Motor neuron (in vitro differentiated cells): ENCODE measurements around the gene TXK. TPM values are rescaled to one million over a fixed set of nuclear protein-coding genes. Genes with fewer than 3 reads are reported as not detected.

Experiments
- ATAC-seq, 8 experiments: fragments of 200-7000 bp; cut with Tn5 transposase; replicated peaks in 6 of 8; 2 replicates each; pipeline ENCODE4 v1.8.0; 2021; ENCODE audit warnings: mild to moderate bottlenecking in 8 of 8, moderate library complexity in 8 of 8
- H3K27ac ChIP-seq, 2 donors: fragments of 250-450 bp; sonication (Bioruptor Pico); 2 replicates each; pipeline ENCODE4 v1.9.0; 2021; ENCODE audit warnings: antibody characterized with exemption in 2 of 2, mild to moderate bottlenecking in 2 of 2, moderate library complexity in 1 of 2
- H3K4me1 ChIP-seq, 2 donors: fragments of 250-450 bp; sonication (Bioruptor Pico); replicated peaks in 1 of 2; 2 replicates each; pipeline ENCODE4 v1.6.1; 2021; ENCODE audit warnings: antibody characterized with exemption in 2 of 2, mild to moderate bottlenecking in 2 of 2, moderate library complexity in 1 of 2
- H3K4me3 ChIP-seq, 5 donors: fragments of 250-450 bp; sonication (Bioruptor Pico); 2 replicates each; pipeline ENCODE4 v1.9.0; 2021; ENCODE audit warnings: antibody characterized with exemption in 5 of 5, mild to moderate bottlenecking in 5 of 5, moderate library complexity in 4 of 5
- whole genome bisulfite sequencing, 10 experiments: fragments of 450-650 bp; shearing (Covaris generic); methylation state at CpG; one replicate each; pipeline ENCODE4 v1.0.0; 2022; 5-methylcytosine and 5-hydroxymethylcytosine counted together
- in situ Hi-C, 9 experiments: fragments of 400-800 bp; cut with MboI; loops; one replicate each; pipeline ENCODE4 v1.15.0; 2021; ENCODE audit warnings: low sequenced_read_pairs in 9 of 9, low pct_unique_long_range_greater_than_20kb in 2 of 9; ENCODE audit not compliant: unreplicated experiment in 9 of 9
- total RNA-seq, 8 experiments: library from RNA; unstranded; fragments of 300-600 nt; gene quantifications; 2 replicates each; pipeline versions ENCODE4 v1.2.3 to v1.2.4, GENCODE V29; 2022

TXK gene
- total RNA-seq, 8 experiments from 2014 or later: 0.05 to 0.85 (median 0.48) TPM; not detected in 2

DNA sequence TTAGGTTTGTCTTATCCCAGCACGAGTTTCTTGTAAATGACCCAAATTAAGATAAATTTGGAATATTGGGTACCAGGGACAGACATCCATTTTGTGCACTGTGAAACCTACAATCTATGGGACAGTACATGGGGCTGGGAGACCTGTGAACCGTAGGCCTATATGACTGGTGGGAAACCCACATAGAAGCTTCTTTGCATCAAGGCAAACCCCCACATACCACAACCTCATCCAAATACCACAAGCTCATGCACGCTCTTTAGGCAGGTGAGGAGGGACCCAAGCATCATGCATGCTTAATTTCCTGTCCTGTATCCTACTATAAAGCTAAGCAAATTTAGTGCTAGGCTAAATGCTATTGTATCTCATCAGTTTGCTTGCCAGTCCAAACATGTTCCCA lies 69.7 kb downstream of the TXK start:
- in situ Hi-C loops: no loop called here
- H3K4me1 ChIP-seq: no peaks in the 10 kb centered on the region
- H3K27ac ChIP-seq: no peak overlapping the region
- H3K4me3 ChIP-seq: no peak overlapping the region
- ATAC-seq: no peak
- WGBS, 10 experiments: 13 to 85% (median 60%) methylated on average over 1 to 3 of the region's 3 CpGs; no CpG with 5 or more reads in 3 of the 10 experiments

DNA sequence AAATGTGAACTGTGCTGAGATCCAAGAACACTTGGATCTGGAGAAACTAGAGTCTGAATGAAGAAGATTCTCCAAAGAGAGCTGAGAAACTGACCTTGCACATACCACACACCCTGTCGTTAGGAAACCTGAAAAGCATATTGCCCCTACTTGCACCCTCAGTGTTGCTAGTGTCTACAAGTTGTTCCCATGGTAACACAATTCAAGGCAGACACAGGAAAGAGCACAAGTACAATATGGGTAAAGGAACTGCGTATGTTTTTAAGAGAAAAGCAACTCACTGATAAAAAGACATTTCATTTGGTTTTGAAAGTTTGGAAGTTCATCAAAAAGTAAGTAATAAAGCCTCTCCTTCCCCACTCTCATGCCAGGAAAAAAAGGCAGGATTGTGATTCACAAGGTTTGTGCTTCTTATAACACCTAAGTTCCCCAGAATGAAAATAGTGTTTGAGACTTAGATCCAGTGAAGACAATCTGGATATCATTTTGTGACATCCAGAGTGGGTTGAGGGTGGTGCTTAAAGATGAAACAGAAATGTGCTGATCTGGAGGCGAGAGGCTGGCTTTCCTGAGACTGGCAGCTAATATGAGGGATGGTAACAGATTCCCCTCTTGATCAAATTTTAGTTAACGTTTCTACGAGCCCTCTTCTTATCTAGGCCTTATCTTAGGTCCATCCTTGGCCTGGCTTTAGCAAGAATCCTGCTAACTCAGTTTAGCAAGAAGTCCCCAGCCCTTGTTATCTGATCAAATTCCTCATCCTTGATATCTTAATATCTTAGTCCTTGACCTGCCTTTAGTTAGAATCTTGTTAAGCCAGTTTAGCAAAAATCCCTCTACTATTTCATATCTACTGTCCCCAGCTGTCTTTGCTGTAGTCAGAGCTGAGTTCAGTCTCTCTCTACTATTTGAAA lies 75.2 kb downstream of the TXK start:
- ATAC-seq: peak in 1 of 8 experiments; percentile 72
- in situ Hi-C loops: no loop called here
- H3K4me3 ChIP-seq: no peak overlapping the region
- no peaks in the 10 kb centered on the region for H3K4me1 ChIP-seq
- 0 to 73% (median 47%) methylated on average over 1 to 5 of the region's 5 CpGs; no CpG with 5 or more reads in 1 of the 10 experiments for WGBS, 10 experiments
- H3K27ac ChIP-seq: no peak overlapping the region

GRCh38 chr4:48051078-48051477 lies 83.0 kb downstream of the TXK start:
- in situ Hi-C loops: no loop called here
- WGBS, 10 experiments: 0% methylated on average over 1 of the region's 1 CpG; no CpG with 5 or more reads in 9 of the 10 experiments

GRCh38 chr4:48049483-48049882 lies 84.6 kb downstream of the TXK start:
- Histone ChIP-seq H3K27ac (no peak overlapping the region), H3K4me1 (no peaks in the 10 kb centered on the region), H3K4me3 (no peak overlapping the region)
- no peak for ATAC-seq
- WGBS, 10 experiments: 19 to 100% (median 85%) methylated on average over 3 to 8 of the region's 8 CpGs
- in situ Hi-C loops: no loop called here

More at GRCh38 chr4:48051078-48051477, 83.0 kb downstream of the TXK start:
- Histone ChIP-seq H3K27ac (no peak overlapping the region), H3K4me1 (no peaks in the 10 kb centered on the region), H3K4me3 (no peak overlapping the region)
- ATAC-seq: no peak

- in situ Hi-C loops: no loop called here
- Histone ChIP-seq H3K4me1 (no peaks in the 10 kb centered on the region), H3K4me3 (no peak overlapping the region), H3K27ac (no peak overlapping the region)
- no peak for ATAC-seq
- 67 to 100% methylated on average over 1 of the region's 1 CpG; no CpG with 5 or more reads in 8 of the 10 experiments for WGBS, 10 experiments
These were observed 86.2 kb downstream of the TXK start for GRCh38 chr4:48047896-48048295.

GRCh38 chr4:48047421-48047844 lies 86.6 kb downstream of the TXK start:
- in situ Hi-C loops: no loop called here
- Histone ChIP-seq H3K4me1 (no peaks in the 10 kb centered on the region), H3K27ac (no peak overlapping the region), H3K4me3 (no peak overlapping the region)
- WGBS, 10 experiments: 0 to 80% (median 52%) methylated on average over 1 to 3 of the region's 3 CpGs; no CpG with 5 or more reads in 2 of the 10 experiments
- no peak for ATAC-seq

DNA sequence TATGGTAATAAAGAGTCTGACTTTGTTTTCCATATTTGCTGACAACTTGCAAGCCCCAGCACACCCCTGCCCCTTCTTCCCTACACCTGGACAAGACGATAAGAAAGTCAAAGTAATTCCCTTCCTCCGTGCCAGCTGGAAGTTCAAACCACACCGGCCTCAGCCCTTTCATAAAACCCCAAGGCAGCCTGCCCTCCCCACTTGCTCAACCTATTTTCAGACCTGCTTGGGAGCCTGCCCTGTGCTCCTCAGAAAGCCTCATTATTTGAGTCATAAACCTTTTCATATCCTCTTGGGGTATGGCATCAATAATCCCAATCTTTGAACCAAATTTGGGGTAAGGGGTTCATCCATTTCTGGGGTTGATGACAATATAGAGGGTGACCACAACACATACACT lies 88.0 kb downstream of the TXK start:
- in situ Hi-C loops: no loop called here
- no peak for ATAC-seq
- H3K4me3 ChIP-seq: no peak overlapping the region
- 18 to 95% (median 58%) methylated on average over 1 to 3 of the region's 3 CpGs; no CpG with 5 or more reads in 4 of the 10 experiments for WGBS, 10 experiments
- no peak overlapping the region for H3K27ac ChIP-seq
- H3K4me1 ChIP-seq: no peaks in the 10 kb centered on the region

DNA sequence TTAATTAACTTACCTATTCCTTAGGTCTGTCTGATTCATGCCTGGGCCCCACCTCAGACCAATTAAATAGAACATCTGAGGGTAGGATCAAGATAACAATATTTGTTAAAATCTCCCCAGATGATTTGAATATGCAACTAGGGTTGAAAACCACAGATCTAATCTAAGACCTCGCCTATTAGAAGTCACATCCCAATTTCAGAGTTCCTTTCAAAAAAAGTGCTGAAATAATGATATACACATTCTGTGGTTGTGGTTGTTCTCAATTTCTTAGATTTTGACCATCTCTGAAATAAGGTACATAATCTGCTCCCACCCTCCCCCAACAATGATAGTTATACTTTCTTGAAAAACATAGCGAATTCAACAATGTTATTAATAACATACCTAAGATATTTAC lies 89.8 kb downstream of the TXK start:
- in situ Hi-C loops: no loop called here
- 60 to 100% (median 90%) methylated on average over 1 to 2 of the region's 2 CpGs; no CpG with 5 or more reads in 2 of the 10 experiments for WGBS, 10 experiments
- ATAC-seq: peak in 1 of 8 experiments; percentile 20
- H3K27ac ChIP-seq: no peak overlapping the region
- H3K4me1 ChIP-seq: no peaks in the 10 kb centered on the region
- H3K4me3 ChIP-seq: no peak overlapping the region

DNA sequence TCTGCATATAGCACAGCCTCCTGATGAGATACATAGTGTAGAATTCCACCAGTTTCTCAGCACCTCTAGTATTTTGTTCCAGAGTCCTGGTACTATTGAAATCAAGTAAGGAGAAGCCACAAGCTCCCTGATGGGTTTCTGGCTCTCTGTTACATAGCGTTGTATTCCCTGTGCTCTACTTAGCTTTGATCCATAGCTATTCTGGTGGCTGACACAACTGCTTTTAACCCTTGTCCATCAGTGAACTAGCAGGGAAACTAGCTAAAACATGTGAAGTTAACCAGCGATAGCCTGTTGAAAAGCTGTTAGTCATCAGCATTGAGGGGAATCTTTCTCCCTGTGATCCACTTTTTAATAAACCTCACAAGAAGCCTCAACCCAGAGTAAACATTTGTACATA lies 90.5 kb downstream of the TXK start:
- ATAC-seq: no peak
- in situ Hi-C loops: no loop called here
- 36 to 100% (median 80%) methylated on average over 1 to 2 of the region's 2 CpGs; no CpG with 5 or more reads in 3 of the 10 experiments for WGBS, 10 experiments
- no peak overlapping the region for H3K27ac ChIP-seq
- no peak overlapping the region for H3K4me3 ChIP-seq
- H3K4me1 ChIP-seq: no peaks in the 10 kb centered on the region

- no peaks in the 10 kb centered on the region for H3K4me1 ChIP-seq
- no peak overlapping the region for H3K4me3 ChIP-seq
- no peak for ATAC-seq
- in situ Hi-C loops: no loop called here
- no peak overlapping the region for H3K27ac ChIP-seq
- WGBS, 10 experiments: 20 to 78% (median 60%) methylated on average over 1 to 3 of the region's 3 CpGs; no CpG with 5 or more reads in 1 of the 10 experiments
These were observed 91.0 kb downstream of the TXK start for GRCh38 chr4:48042979-48043461.

DNA sequence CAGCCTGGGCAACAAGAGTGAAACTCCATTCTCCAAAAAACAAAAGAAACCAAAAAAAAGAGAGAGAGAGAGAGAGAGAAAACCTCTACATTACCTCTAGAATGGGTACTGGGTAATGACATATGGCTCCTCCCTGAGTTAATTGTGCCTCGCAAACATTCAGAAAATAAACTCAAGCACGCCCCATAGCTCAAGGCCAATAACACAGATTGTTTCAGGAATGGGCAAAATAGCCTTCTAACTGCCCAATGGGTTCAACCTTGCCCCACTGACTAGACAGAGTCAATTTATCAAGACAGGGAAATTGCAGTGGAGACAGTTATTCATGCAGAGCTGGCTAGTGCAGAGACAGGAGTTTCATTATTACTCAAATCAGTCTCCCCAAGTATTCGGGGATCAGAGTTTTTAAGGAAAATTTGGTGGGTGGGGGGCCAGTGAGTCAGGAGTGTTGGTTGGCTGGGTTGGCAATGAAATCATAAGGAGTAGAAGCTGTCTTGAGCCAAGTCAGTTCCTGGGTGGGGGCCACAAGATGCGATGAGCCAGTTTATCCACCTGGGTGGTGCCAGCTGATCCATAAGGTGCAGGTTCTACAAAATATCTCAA lies 92.4 kb downstream of the TXK start:
- 24 to 100% (median 63%) methylated on average over 2 to 4 of the region's 4 CpGs; no CpG with 5 or more reads in 2 of the 10 experiments for WGBS, 10 experiments
- in situ Hi-C loops: no loop called here
- H3K4me3 ChIP-seq: no peak overlapping the region
- no peak for ATAC-seq
- H3K4me1 ChIP-seq: no peaks in the 10 kb centered on the region
- H3K27ac ChIP-seq: no peak overlapping the region

GRCh38 chr4:48039561-48039960 lies 94.5 kb downstream of the TXK start:
- no peak overlapping the region for H3K4me3 ChIP-seq
- in situ Hi-C loops: no loop called here
- H3K4me1 ChIP-seq: no peaks in the 10 kb centered on the region
- H3K27ac ChIP-seq: no peak overlapping the region
- no peak for ATAC-seq

- in situ Hi-C loops: no loop called here
- no peak overlapping the region for H3K27ac ChIP-seq
- no peaks in the 10 kb centered on the region for H3K4me1 ChIP-seq
- 0 to 50% (median 29%) methylated on average over 1 to 2 of the region's 2 CpGs; no CpG with 5 or more reads in 1 of the 10 experiments for WGBS, 10 experiments
- no peak overlapping the region for H3K4me3 ChIP-seq
- no peak for ATAC-seq
These were observed 95.4 kb downstream of the TXK start for GRCh38 chr4:48038666-48039065.
